ENCODE data around the gene FZD8. TPM values are rescaled to one million over a fixed set of nuclear protein-coding genes. Genes with fewer than 3 reads are reported as not detected.
A peak's percentile ranks its signal among the peaks of the same experiment; 100 is the strongest.

The FZD8 gene
- polyA plus RNA-seq, 1 donor (not counting 4 experiments of a cell fraction or from before 2014, with no cell fraction given) = 1.5 TPM

- Histone ChIP-seq H3K9me3 (ENCODE audit: control insufficient read depth, low read depth, low read length) (no peaks in the 10 kb centered on the region), H3K4me2 (ENCODE audit: control insufficient read depth, extremely low read depth, insufficient read depth, low read depth, low read length) (no peak overlapping the region), H2AFZ (ENCODE audit: control insufficient read depth, low read length) (no peak overlapping the region), H3K4me1 (ENCODE audit: control insufficient read depth, extremely low read depth, insufficient read depth, low read length) (no peaks in the 10 kb centered on the region), H3K36me3 (ENCODE audit: control insufficient read depth in 2 of 2, extremely low read depth in 1 of 2, insufficient read depth in 2 of 2, low read length in 2 of 2) (no peaks in the 10 kb centered on the region), H4K20me1 (ENCODE audit: control insufficient read depth, extremely low read depth, insufficient read depth, low read length) (no peaks in the 10 kb centered on the region), H3K79me2 (ENCODE audit: control insufficient read depth, insufficient read depth, low read length) (no peaks in the 10 kb centered on the region), H3K27ac (ENCODE audit: control insufficient read depth, insufficient read depth, low read length) (no peak overlapping the region), H3K4me3 (ENCODE audit: control insufficient read depth in 2 of 3, extremely low read depth in 1 of 3, insufficient read depth in 2 of 3, low read depth in 1 of 3, low read length in 3 of 3) (no peak overlapping the region), H3K9ac (ENCODE audit: control insufficient read depth, extremely low read depth, insufficient read depth, low read length) (no peak overlapping the region), H3K9me1 (ENCODE audit: control insufficient read depth, extremely low read depth, insufficient read depth, low read length) (no peaks in the 10 kb centered on the region), H3K27me3 (ENCODE audit: control insufficient read depth, extremely low read depth, insufficient read depth, low read length) (peaks cover 11% of the 10 kb centered on the region)
- FAIRE-seq (no peak), DNase-seq (ENCODE audit: low read depth, low spot score) (no peak)
- TF ChIP-seq EZH2 (IDR thresholded peaks at IDR 0.05; ENCODE audit: low read length) = no peak
- peak in 1 of 3 experiments; percentile 16 for TF ChIP-seq CTCF (optimal IDR thresholded peaks at IDR 0.05 in 1 of 3, IDR thresholded peaks at IDR 0.05 in 1 of 3, conservative IDR thresholded peaks at IDR 0.05 in 1 of 3; ENCODE audit: extremely low read depth in 1 of 3, insufficient read depth in 2 of 3, low read length in 3 of 3)
- dilution Hi-C loops (cut with MboI; ENCODE audit: extremely low pct_ligation_motif_present, low sequenced_read_pairs) = no loop called here
Observed at GRCh38 chr10:35600193-35600592, 41.9 kb downstream of the FZD8 start.

GRCh38 chr10:35598379-35598778, 43.7 kb downstream of the FZD8 start:
- no peaks in the 10 kb centered on the region for H3K79me2 ChIP-seq (ENCODE audit: control insufficient read depth, insufficient read depth, low read length)
- dilution Hi-C loops (cut with MboI; ENCODE audit: extremely low pct_ligation_motif_present, low sequenced_read_pairs) = no loop called here
- H3K4me2 ChIP-seq (ENCODE audit: control insufficient read depth, extremely low read depth, insufficient read depth, low read depth, low read length) = no peak overlapping the region
- no peaks in the 10 kb centered on the region for H3K9me3 ChIP-seq (ENCODE audit: control insufficient read depth, low read depth, low read length)
- no peaks in the 10 kb centered on the region for H4K20me1 ChIP-seq (ENCODE audit: control insufficient read depth, extremely low read depth, insufficient read depth, low read length)
- TF ChIP-seq CTCF (optimal IDR thresholded peaks at IDR 0.05 in 1 of 3, IDR thresholded peaks at IDR 0.05 in 1 of 3, conservative IDR thresholded peaks at IDR 0.05 in 1 of 3; ENCODE audit: extremely low read depth in 1 of 3, insufficient read depth in 2 of 3, low read length in 3 of 3) (peak in 2 of 3 experiments; percentile 9 to 22), EZH2 (IDR thresholded peaks at IDR 0.05; ENCODE audit: low read length) (no peak)
- H3K9me1 ChIP-seq (ENCODE audit: control insufficient read depth, extremely low read depth, insufficient read depth, low read length) = no peaks in the 10 kb centered on the region
- FAIRE-seq (no peak), DNase-seq (ENCODE audit: low read depth, low spot score) (no peak)
- no peak overlapping the region for H3K27ac ChIP-seq (ENCODE audit: control insufficient read depth, insufficient read depth, low read length)
- no peaks in the 10 kb centered on the region for H3K4me1 ChIP-seq (ENCODE audit: control insufficient read depth, extremely low read depth, insufficient read depth, low read length)
- H3K27me3 ChIP-seq (ENCODE audit: control insufficient read depth, extremely low read depth, insufficient read depth, low read length) = no peaks in the 10 kb centered on the region
- no peaks in the 10 kb centered on the region for H3K36me3 ChIP-seq (ENCODE audit: control insufficient read depth in 2 of 2, extremely low read depth in 1 of 2, insufficient read depth in 2 of 2, low read length in 2 of 2)
- no peak overlapping the region for H2AFZ ChIP-seq (ENCODE audit: control insufficient read depth, low read length)
- no peak overlapping the region for H3K4me3 ChIP-seq (ENCODE audit: control insufficient read depth in 2 of 3, extremely low read depth in 1 of 3, insufficient read depth in 2 of 3, low read depth in 1 of 3, low read length in 3 of 3)
- no peak overlapping the region for H3K9ac ChIP-seq (ENCODE audit: control insufficient read depth, extremely low read depth, insufficient read depth, low read length)

All from keratinocyte (primary cell).